ENCODE data around the gene SH3BP5.

DNA sequence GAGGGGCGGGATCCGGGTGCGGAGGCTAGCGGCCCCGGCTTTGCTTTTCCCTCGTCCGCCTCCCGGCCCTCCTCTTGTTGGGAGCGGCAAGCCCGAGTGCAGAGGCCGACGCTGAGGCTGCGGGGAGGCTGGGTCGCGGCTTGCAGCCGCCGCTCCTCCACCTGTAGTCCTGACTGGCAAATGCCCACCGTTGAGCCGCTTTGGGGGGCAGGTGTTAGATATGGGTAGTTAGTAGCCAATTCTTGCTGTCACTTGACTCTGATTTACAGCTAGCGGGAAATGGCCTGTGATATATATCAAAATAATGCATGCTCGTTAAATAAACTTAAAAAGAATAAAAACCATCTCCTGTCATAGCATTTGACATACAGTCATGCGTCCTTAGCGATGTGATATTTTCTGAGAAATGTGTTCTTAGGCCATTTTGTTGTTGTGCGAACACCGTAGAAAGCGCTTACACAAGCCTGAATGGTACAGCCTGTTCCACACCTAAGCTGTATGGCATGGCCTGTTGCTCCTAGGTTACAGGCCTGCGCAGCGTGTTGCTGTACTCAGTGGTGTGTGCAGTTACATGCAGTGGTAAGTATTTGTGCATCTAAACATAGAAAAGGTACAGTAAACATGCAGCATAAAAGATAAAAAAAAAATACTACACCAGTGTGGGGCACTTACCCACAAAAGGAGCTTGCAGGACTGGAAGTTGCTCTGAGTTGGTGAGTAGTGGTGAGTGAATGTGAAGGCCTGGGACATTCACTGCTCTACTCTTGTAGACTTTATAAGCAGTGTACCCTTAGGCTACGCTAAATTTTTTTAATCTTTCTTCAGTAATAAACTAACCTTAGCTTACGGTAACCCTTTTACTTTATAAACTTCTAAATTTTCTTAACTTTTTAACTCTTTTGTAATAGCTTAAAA, 125.5 kb downstream of the SH3BP5 start:
- TF ChIP-seq, protein P1, sequence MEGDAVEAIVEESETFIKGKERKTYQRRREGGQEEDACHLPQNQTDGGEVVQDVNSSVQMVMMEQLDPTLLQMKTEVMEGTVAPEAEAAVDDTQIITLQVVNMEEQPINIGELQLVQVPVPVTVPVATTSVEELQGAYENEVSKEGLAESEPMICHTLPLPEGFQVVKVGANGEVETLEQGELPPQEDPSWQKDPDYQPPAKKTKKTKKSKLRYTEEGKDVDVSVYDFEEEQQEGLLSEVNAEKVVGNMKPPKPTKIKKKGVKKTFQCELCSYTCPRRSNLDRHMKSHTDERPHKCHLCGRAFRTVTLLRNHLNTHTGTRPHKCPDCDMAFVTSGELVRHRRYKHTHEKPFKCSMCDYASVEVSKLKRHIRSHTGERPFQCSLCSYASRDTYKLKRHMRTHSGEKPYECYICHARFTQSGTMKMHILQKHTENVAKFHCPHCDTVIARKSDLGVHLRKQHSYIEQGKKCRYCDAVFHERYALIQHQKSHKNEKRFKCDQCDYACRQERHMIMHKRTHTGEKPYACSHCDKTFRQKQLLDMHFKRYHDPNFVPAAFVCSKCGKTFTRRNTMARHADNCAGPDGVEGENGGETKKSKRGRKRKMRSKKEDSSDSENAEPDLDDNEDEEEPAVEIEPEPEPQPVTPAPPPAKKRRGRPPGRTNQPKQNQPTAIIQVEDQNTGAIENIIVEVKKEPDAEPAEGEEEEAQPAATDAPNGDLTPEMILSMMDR (conservative IDR thresholded peaks at IDR 0.05 in 1 of 2, IDR thresholded peaks at IDR 0.05 in 1 of 2; ENCODE audit: low read depth in 1 of 2, low read length in 2 of 2), result no peak
- TF ChIP-seq EZH2 (IDR thresholded peaks at IDR 0.05; ENCODE audit: low read length, missing control alignments), result no peak

All from fibroblast of lung (primary cell).